ENCODE results near the gene PARP12.

Gene PARP12

DNA sequence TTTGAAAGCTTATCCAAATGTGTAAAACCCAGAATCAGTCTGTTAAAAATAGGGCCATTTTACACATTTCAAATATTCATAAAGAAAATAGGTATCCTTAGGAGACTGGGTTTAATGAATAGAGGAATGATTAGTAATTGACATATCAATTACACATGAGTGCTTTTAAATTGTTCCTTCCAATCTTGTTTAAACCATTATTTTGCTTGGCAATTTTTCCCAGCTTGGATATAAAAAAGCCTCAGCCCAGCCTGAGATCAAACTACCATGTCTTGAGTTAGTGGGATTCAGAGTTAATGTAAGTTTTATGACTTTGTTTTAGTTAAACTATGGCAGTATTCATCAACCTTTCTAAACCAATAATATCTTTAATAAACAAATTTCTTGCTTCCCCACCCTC, 28.3 kb downstream of the PARP12 start:
- DNase-seq, result no peak

DNA sequence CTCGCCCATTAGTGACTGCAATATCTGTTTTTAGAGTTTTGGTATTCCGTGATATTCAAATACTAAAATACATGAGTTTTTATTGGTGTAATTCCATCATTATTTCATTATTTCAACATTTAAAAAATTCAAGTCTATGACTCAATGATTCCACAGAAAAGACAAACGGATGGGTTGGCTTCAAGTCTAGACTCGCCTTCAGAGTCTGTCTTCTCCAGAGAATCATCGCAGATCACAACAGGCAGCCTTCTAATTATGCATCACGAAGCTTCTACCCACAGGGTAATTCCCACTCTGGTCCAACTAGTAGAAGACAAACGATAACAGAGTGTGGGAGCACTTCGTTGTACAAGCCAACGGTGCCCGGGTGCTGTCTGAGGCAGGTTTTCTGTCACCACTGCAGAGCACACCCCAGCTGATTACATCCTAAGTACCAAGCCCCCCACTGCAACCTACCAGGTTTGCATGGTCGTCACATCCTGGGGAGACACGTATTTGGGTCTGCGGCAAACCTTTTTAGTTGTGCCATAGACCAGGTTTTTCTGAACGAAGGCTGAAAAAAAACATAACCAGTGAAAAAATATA, 28.9 kb downstream of the PARP12 start:
- DNase-seq, result peak; percentile 32

DNA sequence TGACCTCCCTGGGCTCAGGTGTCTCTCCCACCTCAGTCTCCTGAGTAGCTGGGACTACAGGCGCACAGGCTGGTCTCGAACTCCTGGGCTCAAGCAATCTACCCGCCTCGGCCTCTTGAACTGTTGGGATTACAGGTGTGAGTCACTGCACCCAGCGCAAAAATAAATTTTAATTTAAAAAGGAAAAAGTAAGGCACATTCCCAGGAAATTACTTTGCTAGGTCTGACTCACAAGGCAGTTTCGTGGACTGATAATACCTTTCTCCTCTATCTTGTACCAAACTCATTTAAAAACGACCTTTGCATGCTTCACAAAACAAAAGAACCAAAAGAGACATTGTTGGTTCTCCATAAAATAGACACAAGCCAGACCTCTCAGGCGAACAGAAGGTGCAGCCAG, 29.7 kb downstream of the PARP12 start:
- DNase-seq, result peak; percentile 24

DNA sequence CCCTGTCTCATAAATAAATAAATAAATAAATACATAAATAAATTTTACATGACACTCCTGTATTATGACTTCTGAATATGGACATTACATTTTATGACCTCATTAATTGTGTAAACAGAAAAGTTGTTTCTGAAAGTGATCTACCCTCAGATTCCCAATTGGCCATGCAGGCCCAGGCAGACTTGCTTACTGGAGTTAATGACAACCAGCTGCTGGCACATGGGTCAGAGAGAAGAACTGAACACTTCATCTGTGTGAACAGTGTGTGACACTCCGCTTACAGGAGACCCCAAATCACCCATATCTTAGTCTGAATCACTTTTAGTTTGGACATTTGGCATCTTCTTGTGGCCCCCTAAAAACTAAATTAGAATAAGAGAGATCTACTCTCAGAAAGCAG, 31.4 kb downstream of the PARP12 start:
- no peak for DNase-seq

DNA sequence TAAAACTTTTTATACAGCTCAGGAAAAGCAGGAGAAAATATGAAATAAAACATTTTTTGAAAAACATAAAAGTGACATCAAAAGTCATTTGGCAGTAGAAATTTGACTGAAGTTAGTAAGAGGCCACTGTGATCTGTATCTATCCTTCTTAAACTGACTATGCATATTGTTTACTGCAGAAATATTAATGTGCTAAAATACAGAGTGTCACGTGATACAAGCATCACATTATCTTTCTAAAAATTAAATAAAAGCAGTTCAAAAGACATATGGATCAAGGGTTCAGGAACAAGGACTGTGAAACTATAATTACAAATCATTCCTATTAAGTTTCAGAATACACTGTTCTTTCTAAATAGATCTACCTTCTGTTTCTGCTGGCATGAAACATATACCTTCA, 33.7 kb downstream of the PARP12 start:
- DNase-seq, result no peak

DNA sequence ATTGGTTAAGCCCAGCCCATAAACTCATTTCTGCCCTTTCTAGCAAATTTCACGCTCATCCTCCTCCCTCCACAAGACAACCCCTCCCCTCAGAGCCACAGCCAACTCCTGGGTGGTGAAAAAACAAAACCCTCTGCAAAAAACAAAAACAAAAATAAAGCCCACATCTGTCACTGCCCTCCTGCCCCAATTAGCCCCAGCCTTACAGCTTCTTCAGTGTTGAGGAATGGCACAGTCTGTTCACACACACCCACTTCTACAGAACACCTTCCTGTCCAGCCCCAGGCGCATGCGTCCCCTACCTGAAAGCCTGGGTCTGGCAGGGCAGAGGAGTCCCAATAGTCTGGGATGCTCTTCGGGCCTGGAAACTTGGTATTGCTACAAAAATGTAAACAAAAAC, 34.4 kb downstream of the PARP12 start:
- no peak for DNase-seq

DNA sequence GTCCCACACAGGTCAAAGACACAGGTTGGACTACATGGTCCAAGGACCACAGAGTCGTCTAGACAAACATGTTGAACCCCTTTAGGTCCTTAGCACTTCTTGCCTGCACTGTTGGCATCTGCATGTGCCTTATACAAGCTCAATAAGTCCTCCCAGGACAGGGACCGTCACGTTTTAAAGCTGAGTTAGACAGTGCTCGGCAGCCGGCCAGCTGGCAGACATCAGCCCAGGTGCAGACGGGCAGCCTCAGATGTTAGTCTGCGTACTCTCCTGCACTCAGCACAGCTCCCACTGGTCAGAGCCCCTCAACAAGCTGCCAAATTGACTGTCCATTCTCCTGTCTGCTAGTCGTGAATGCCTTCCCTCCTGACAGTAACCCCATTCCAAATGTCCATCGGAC, 34.9 kb downstream of the PARP12 start:
- DNase-seq, result no peak

DNA sequence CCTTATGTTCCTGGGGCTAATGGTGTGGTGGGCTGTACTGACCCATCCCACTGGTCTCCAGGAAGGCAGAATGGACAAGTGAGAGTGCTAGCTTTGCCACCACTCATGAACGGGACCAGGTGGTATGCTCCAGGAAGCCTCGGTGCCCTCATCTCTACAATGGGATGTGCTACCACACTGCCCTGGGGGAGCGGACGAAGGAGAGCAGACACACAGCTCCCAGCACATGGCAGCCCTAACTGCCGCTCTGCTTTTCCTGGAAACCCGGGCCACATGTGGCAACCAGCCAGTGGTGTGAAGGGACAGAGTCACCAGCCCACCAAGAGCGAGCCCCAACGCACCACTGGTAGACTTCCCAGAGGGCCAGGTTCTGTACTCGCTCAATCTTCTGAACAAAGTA, 35.8 kb downstream of the PARP12 start:
- DNase-seq, result no peak

DNA sequence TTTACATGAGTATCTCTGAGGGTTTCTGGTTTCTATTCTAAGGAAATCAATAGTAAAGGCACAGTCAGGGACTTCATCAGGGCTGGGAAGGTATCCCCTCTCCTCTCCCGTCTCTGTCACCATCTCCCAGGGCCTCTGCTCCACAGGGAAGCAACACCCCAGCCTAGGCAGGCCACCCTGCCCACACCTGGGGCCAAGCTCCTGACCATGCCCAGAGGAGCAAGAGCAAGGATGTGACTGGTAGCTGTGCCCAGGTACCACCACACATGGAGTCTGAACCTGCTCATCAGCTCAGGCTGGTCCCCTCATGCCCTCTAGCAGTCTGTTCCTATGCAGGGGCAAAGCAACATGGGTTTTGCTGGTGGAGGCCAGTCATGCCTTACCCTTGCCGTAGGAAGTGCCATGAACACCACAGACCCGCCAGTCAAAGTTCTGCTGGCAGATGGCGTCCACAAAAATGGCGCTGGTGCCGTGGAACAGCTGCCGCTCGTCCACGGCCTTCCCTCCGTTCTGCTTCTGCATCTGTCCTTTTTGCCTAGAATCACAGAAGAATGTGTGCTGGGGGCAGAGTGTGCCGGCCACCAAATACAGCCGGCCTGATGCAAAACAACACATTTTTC, 36.8 kb downstream of the PARP12 start:
- no peak for DNase-seq

DNA sequence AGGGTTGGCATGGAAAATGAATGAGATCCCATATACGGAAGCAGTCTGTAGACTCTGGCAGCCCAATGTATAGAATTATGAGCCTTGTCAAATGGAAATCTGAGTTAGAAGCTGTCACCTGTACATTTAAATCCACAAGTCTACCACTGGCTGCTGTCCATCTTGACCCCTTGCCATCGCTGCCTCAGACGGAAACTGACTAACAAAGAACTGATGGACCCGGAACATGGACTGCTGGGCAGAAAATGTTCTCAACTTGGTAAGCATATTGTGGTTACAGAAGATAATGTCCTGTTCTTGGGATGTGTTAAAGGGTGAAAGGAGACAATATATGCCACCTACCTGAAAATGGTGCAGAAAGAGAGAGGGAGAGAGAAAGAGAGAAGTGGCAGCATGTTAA, 37.5 kb downstream of the PARP12 start:
- no peak for DNase-seq

DNA sequence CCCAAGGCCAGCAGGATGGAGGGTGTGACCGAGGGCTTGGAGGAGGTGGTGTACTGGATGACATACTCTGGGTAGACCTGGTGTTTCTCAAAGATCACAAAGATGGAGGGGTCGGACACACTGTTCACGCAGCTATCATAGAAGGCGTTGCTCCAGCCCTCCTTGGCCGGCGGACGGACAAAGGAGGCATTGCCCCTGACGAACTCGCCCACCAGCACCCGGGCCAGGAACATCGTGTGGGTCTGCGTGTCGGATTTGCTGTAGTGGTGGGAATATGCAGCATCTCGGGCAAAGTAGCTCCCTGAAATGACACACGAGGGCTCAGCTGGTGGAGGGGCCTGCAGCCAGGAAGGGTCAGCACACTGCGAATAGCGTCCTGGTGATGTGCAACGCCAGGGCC, 38.2 kb downstream of the PARP12 start:
- no peak for DNase-seq

DNA sequence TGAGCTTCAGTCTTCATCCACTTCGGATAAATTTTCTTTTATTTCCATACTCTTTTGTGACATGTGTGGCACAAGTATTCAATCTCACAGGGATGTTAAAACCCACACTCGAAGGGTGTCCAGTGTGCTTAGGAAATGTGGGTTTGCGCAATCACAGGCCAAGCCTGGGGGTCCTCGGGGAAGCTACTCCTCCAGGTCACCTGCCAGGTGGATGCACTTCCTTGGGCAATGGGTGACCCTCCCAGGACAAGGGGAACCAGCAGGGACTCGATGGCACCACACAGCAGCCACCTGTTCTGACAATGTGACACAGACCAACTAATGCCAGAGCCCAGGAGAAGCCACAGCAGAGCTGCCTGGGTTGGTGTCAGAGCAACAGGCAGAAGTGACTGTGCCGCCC, 39.0 kb downstream of the PARP12 start:
- DNase-seq, result no peak

DNA sequence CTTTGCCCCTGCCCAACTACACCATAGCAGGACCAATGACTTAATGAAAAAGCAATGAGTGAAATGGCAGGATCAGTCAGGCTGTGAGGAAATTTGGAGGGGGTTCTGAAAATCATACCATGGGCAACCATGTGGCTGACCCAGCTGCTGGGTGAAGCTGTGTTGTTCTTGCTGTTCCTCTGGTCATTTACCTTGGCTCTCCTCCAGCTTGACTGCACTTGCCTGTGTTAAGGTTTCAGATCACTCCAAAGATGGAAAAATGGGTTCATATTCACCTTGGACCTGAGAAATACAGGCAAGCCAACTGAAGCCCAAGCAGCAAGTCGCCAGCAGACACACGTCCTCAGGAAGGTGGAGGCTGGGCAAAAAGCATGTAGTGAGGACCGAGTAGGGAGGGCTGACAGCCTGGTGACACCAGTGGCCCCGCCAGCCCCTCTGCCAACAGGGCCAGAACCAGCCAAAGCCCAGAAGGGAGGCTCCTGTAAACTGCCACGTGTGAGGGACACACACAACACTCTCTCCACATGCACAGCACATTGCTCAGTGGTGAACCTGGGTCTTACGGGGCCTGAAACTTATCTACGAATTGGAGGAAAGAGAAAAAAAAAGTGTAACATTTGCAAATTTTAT, 40.1 kb downstream of the PARP12 start:
- peak; percentile 43 for DNase-seq

DNA sequence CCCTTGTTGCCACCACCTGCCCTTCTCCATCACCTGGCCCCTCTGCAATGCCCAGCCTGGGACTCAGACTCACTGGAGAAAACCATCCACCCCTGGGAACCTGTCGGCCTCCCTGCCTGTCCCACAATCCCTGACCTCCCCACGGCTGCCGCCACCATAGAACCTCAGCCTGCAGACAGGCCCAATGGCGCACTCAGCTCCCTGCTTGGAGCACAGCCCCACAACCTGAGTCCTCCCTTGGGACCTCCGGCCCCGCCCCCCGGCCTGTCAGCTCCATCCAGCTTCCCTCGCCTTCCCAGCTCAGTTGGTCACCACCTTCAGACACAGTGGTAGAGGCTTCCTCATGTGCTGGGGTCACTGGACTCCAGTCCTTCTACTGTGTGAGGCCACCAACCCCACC, 41.1 kb downstream of the PARP12 start:
- no peak for DNase-seq

DNA sequence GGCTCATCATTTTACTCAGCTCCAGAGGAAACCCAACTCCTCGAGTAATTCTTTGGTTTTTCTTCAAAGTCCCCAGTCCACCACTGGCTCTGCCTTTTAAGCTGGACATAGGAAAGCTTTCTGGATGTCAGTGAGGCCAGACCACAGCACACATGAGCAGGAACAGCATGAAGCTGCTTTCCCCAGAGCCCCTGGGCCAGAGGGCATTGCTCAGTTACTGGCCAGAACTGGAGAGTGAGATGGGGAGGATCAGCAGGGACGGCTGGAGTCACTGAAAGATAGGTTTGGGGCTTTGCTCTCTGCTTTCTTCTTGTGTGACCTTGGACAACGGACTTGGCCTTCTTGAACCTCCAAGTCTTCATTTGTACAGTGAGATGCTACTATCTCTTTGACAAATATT, 43.1 kb downstream of the PARP12 start:
- no peak for DNase-seq

DNA sequence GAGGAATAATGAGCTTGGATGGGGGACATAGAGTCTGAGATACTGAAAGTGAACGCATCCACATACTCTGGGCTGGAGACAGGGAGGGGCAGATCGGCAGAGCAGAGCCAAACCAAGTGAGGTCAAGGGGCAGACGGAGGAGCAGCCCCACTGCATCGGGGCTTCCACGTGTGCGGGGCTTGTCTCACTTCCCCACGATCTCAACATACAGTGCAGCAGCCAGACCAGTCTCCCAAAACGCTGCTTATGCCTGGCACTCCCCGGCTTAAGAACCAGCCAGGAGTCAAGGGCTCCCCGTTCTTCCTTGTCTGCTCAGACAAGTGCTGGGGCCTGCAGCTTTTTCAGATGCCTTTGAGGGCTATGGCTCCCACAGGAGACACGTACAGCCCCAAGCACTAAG, 43.6 kb downstream of the PARP12 start:
- DNase-seq, result no peak

DNA sequence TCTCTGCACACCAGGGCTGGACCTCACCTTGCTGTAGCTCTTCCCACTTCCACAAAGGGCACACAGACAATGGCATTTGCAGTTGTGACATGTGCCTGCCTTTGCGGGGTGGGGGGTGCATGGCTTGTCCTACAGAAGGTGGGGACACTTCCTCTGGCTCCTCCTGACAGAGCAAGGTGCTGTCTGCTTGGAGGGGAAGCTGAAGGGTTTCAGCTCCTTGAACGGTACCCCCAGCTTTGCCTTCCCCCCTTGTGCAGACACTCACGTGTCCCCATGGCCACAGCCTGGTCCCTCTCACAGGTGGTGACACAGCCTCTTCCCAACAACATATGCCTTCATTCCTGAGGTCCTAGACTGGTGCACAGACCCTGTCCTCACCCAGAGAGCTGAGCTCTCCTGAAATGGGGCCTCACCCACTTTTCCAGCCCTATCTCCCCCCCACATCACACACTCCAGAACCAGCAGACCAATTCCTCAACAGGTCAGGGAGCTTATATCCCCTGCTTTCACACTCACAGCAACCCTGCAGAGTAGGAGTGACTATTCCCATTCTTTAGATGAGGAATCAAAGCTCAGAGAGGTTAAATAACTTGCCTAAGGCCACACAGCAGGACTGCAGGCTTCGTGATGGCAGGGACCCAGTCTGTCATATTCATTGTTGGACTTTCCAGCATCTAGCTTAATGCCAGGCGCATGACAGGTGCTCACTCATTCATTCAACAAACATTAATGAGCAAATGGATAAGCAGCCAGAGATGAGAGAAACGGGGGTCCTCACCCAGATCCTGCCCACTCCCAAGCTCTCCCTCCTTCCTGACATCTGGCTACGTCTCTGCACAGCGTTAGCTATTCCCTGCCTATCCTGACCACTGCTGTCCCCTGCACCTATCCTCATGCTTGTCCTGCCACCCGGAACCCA, 44.4 kb downstream of the PARP12 start:
- no peak for DNase-seq

DNA sequence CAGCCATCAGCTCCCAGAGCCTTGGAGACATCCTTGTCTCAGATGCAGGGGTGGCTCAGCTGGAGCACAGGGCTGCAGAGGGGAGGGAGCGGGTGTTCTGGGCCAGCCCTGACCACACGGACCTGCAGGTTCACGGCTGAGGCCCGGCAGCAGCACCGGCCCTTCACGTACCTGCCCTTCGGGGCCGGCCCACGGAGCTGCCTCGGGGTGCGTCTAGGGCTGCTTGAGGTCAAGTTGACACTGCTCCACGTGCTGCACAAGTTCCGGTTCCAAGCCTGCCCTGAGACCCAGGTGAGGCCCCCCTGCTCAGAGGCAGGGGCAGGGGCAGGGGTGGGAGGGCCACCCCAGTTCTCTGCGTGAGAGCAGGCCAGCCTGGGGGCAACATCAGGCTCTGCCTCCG, 45.2 kb downstream of the PARP12 start:
- no peak for DNase-seq

DNA sequence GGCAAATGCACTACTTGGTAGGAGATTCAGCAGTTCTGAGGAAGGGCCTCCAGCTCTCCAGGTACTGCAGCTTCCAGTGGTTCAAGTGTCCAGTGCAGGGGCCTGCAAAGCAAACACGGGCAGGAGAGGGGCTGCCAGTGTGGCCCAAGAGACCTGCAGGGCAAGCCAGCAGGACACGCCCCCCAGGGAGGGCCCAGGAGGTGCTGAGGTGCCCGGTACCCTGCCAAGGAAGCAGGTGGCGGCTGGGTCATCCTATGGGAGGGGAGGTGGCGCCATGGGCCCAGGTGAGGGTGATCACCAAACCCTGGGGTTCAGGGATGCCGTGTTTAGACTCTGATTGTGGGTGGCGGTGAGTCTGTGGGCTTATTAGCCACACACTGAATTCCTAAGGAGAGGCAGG, 45.7 kb downstream of the PARP12 start:
- no peak for DNase-seq

DNA sequence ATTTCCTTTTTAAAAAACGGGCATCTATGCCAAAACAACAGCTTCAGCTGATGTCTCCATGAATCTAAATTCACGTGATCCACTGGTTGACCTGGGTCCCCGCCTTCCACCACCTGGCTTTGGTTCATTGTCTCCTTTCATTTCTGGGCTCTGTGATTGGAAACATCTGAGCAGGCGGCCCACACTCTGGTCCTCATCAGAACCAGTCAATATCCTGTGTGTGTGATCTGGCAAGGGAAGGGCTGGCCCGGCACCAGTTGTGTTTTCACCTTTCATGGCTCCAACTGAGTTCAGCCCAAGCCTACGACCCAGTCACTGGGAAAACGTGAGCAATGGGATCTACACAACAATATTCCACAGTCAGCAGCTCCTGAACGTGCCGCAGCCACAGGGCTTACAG, 46.2 kb downstream of the PARP12 start:
- DNase-seq, result no peak

DNA sequence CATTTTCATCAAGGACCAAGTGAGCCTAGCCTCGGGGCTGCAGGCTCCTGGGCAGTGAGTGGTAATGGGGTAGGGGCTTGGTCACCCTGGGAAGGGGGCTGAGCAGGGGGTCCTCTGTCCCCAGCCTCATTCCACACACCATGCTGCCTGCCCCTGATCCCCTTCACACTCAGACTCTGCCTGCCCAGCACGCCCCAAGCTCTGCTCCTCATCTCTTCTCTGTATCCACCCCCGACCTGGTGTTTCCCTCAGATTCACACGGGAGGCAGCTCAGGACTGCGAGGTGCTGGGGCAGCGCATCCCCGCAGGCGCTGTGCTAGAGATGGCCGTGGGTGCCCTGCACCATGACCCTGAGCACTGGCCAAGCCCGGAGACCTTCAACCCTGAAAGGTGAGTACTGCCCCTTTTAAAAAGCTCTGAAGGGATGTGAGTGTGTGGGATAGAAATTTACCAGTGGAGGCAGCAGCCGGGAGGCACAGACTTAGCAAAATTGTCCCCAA, 47.2 kb downstream of the PARP12 start:
- no peak for DNase-seq

DNA sequence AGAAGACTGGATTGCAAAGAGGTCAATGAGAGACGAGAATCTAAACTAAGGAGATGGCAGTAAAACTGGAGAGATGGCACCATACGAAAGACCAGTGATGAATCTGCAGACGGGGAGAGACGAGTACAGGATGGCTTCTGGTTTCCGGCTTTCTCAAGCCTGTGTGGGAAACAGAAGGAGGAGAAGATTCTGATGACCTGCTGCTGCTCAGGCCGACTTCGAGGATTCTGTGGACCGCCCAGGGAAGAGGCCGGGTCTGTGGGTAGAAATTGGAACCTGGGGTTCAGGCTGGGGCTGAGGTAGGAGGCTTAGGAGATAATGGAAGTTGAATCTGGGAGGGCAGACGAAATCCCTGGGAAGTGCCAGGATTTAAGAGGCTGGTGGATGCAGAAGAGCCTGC, 48.6 kb downstream of the PARP12 start:
- DNase-seq, result no peak

DNA sequence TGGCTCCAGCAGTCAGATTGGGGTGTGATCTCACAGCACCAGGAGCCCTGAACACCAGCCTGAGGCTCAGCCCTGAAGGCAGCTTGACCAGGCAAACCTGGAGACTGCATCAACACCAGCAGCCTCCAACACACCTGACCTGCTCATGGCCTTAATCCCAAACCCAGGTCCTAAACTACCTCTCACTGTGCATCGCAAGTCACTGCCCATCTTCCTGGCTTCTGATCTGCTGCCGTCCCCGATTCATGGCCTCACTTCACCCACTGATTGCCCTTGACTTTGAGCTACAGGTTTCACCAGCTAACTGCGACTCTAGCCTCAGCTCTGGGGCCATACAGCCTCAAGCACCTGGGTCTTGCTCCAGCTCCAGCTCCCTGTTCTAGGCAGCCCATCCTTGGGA, 49.1 kb downstream of the PARP12 start:
- no peak for DNase-seq
